Cerebellar nuclear complex (tissue), 1 donor: ENCODE results near the gene RHBDL2.
A peak's percentile ranks its signal among the peaks of the same experiment; 100 is the strongest.
"Not testable (repeated sequence)": the region's sequence is repeated elsewhere in the genome, so short reads cannot be mapped to it uniquely, and the experiment has no call there.

ENCODE experiments used
- DNase-seq, 2 experiments: peaks; one replicate each; lab custom pipeline; 2025; lab: John Stamatoyannopoulos, UW

RHBDL2 gene

GRCh38 chr1:38932571-38932970, 9.1 kb downstream of the RHBDL2 start:
- no peak for DNase-seq

- no peak for DNase-seq
These were observed 12.2 kb downstream of the RHBDL2 start for GRCh38 chr1:38929476-38929875.

GRCh38 chr1:38929054-38929453, 12.6 kb downstream of the RHBDL2 start:
- DNase-seq = no peak

GRCh38 chr1:38926091-38926490, 15.5 kb downstream of the RHBDL2 start:
- DNase-seq = no peak

GRCh38 chr1:38925391-38925790, 16.2 kb downstream of the RHBDL2 start:
- no peak for DNase-seq

GRCh38 chr1:38923607-38924006, 18.0 kb downstream of the RHBDL2 start:
- no peak for DNase-seq

- no peak for DNase-seq
These were observed 22.5 kb downstream of the RHBDL2 start for GRCh38 chr1:38919130-38919529.

GRCh38 chr1:38918568-38918967, 23.1 kb downstream of the RHBDL2 start:
- DNase-seq = no peak

- no peak for DNase-seq
These were observed 23.9 kb downstream of the RHBDL2 start for GRCh38 chr1:38917772-38918171.

- DNase-seq = no peak
These were observed 24.3 kb downstream of the RHBDL2 start for GRCh38 chr1:38917337-38917736.

GRCh38 chr1:38915352-38915948, 26.2 kb downstream of the RHBDL2 start:
- DNase-seq = no peak

- DNase-seq = not testable (repeated sequence)
These were observed 26.7 kb downstream of the RHBDL2 start for GRCh38 chr1:38914908-38915307.

- peak; percentile 15 to 44 for DNase-seq
These were observed 32.8 kb downstream of the RHBDL2 start for GRCh38 chr1:38908821-38909220.

- DNase-seq = no peak
These were observed 35.6 kb downstream of the RHBDL2 start for GRCh38 chr1:38905985-38906384.

- DNase-seq = no peak
These were observed 42.1 kb downstream of the RHBDL2 start for GRCh38 chr1:38899560-38899959.

GRCh38 chr1:38898653-38899230, 42.9 kb downstream of the RHBDL2 start:
- DNase-seq = no peak

GRCh38 chr1:38896169-38896568, 45.5 kb downstream of the RHBDL2 start:
- no peak for DNase-seq

GRCh38 chr1:38892976-38893375, 48.7 kb downstream of the RHBDL2 start:
- no peak for DNase-seq

- DNase-seq = no peak
These were observed 49.9 kb downstream of the RHBDL2 start for GRCh38 chr1:38891753-38892152.

GRCh38 chr1:38889589-38889988, 52.0 kb downstream of the RHBDL2 start:
- DNase-seq = no peak

- DNase-seq = no peak
These were observed 53.0 kb downstream of the RHBDL2 start for GRCh38 chr1:38888423-38889333.

GRCh38 chr1:38885092-38885491, 56.5 kb downstream of the RHBDL2 start:
- DNase-seq = no peak

- no peak for DNase-seq
These were observed 60.1 kb downstream of the RHBDL2 start, which contains the start of gene GJA9 for GRCh38 chr1:38881487-38881886. Gene GJA9 (minus strand): TSS chr1:38881587. CDS start chr1:38876098, 5,489 bp downstream.
